Neuronal stem cell (in vitro differentiated cells): Measurements from ENCODE around the gene TYW1.
A peak's percentile ranks its signal among the peaks of the same experiment; 100 is the strongest.
"Not testable (repeated sequence)": the region's sequence is repeated elsewhere in the genome, so short reads cannot be mapped to it uniquely, and the experiment has no call there.

Experiments used
- DNase-seq: peaks from one replicate; pipeline ENCODE4 v3.0.0-alpha.2; 2013; ENCODE audit warnings: low spot score
- H2AFZ ChIP-seq: one replicate; pipeline ENCODE4 v1.6.1; 2013; ENCODE audit warnings: mild to moderate bottlenecking, low read length, inconsistent platforms
- H2AK5ac ChIP-seq: 2 replicates; pipeline ENCODE4 v1.6.1; 2013; ENCODE audit warnings: low read depth, mild to moderate bottlenecking, inconsistent platforms, low read length, moderate library complexity, mixed read lengths
- H2BK120ac ChIP-seq: 2 replicates; pipeline ENCODE4 v1.6.1; 2013; ENCODE audit warnings: low read depth, mild to moderate bottlenecking, inconsistent platforms, low read length, moderate library complexity, mixed read lengths
- H2BK12ac ChIP-seq: one replicate; pipeline ENCODE4 v1.6.1; 2013; ENCODE audit warnings: low read length, inconsistent platforms
- H2BK15ac ChIP-seq: 2 replicates; pipeline ENCODE4 v1.6.1; 2013; ENCODE audit warnings: mild to moderate bottlenecking, low read length, inconsistent platforms, mixed read lengths
- H2BK5ac ChIP-seq: one replicate; pipeline ENCODE4 v1.6.1; 2013; ENCODE audit warnings: inconsistent platforms, mild to moderate bottlenecking, low read length, moderate library complexity
- H3K14ac ChIP-seq: one replicate; pipeline ENCODE4 v1.6.1; 2013; ENCODE audit warnings: low read length, inconsistent platforms
- H3K18ac ChIP-seq: 2 replicates; pipeline ENCODE4 v1.6.1; 2013; ENCODE audit warnings: low read length, inconsistent platforms
- H3K23ac ChIP-seq: 2 replicates; pipeline ENCODE4 v1.6.1; 2013; ENCODE audit warnings: low read depth, mild to moderate bottlenecking, mixed read lengths, low read length, inconsistent platforms; ENCODE audit not compliant: poor library complexity
- H3K27ac ChIP-seq: replicated peaks from 3 replicates; pipeline ENCODE4 v1.5.1; 2013; ENCODE audit warnings: low read length, inconsistent platforms
- H3K27me3 ChIP-seq, 3 experiments: 2 replicates each; pipeline ENCODE4 v1.6.1; 2013; ENCODE audit warnings: low read length in 3 of 3, mild to moderate bottlenecking in 2 of 3, inconsistent platforms in 1 of 3, low read depth in 1 of 3, mixed read lengths in 1 of 3, moderate library complexity in 1 of 3; ENCODE audit not compliant: control insufficient read depth in 3 of 3, insufficient read depth in 3 of 3
- H3K36me3 ChIP-seq, 2 donors: replicated peaks in 1 of 2; 2 replicates each; pipeline ENCODE4 v1.6.1; 2013; ENCODE audit warnings: low read length in 2 of 2; ENCODE audit not compliant: control insufficient read depth in 2 of 2, insufficient read depth in 2 of 2
- H3K4ac ChIP-seq: 2 replicates; pipeline ENCODE4 v1.6.1; 2013; ENCODE audit warnings: inconsistent platforms, mild to moderate bottlenecking, low read length, moderate library complexity
- H3K4me1 ChIP-seq, 2 donors: 1 replicate in 1 of 2; 2 replicates in 1 of 2; pipeline ENCODE4 v1.6.1; 2013; ENCODE audit warnings: low read length in 2 of 2, low read depth in 1 of 2; ENCODE audit not compliant: control insufficient read depth in 2 of 2, insufficient read depth in 1 of 2
- H3K4me2 ChIP-seq: one replicate; pipeline ENCODE4 v1.6.1; 2013; ENCODE audit warnings: mild to moderate bottlenecking, low read length, inconsistent platforms; ENCODE audit not compliant: insufficient read depth, poor library complexity, severe bottlenecking
- H3K4me3 ChIP-seq, 2 donors: 2 replicates each; pipeline ENCODE4 v1.5.1; 2013; ENCODE audit warnings: low read length in 2 of 2, mild to moderate bottlenecking in 2 of 2, inconsistent platforms in 1 of 2, moderate library complexity in 1 of 2
- H3K79me1 ChIP-seq: one replicate; pipeline ENCODE4 v1.6.1; 2013; ENCODE audit warnings: low read depth, mild to moderate bottlenecking, inconsistent platforms, low read length, moderate library complexity
- H3K9ac ChIP-seq: one replicate; pipeline ENCODE4 v1.6.1; 2013; ENCODE audit warnings: mild to moderate bottlenecking, low read depth, low read length, inconsistent platforms; ENCODE audit not compliant: poor library complexity
- H3K9me3 ChIP-seq, 2 donors: replicated peaks in 1 of 2; 2 replicates each; pipeline versions ENCODE3 to v1.6.1; 2013; ENCODE audit warnings: low read length in 2 of 2, mild to moderate bottlenecking in 2 of 2, inconsistent platforms in 1 of 2, low read depth in 1 of 2, mixed read lengths in 1 of 2, moderate library complexity in 1 of 2; ENCODE audit not compliant: control insufficient read depth in 2 of 2, insufficient read depth in 1 of 2
- H4K8ac ChIP-seq: one replicate; pipeline ENCODE4 v1.6.1; 2013; ENCODE audit warnings: low read depth, mild to moderate bottlenecking, inconsistent platforms, low read length, moderate library complexity
- H4K91ac ChIP-seq: one replicate; pipeline ENCODE4 v1.6.1; 2013; ENCODE audit warnings: low read length, low read depth, mild to moderate bottlenecking, inconsistent platforms; ENCODE audit not compliant: poor library complexity
- WGBS, 2 donors: extraction: QIAGEN DNeasy Blood & Tissue Kit; methylation state at CpG; one replicate each; pipeline ENCODE4 v1.1.7; 2013; ENCODE audit warnings: missing lambda C conversion rate in 2 of 2, mixed read lengths in 1 of 2; ENCODE audit not compliant: insufficient read length in 2 of 2, insufficient replicate concordance in 1 of 2; ENCODE audit errors: extremely low coverage in 2 of 2; 5-methylcytosine and 5-hydroxymethylcytosine counted together

Gene TYW1

DNA sequence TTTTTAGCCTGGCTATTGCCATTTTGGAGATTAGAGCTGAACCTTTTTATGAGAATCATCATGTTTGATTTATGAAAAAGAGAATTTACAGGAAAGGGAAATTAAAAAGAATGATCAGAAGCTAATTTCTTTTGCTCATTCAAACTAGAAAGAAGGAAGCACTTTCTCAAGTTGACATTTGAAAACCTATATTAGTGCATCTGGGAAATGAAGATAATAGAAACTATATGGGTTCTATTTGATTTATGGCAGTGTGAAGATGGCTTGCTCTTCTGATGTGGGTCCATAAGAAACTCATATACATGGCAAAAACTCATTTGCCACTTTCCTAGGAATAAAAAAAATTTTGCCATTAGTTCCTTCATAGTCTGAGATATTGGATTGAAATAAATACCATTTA, 152.5 kb downstream of the TYW1 start:
- H3K4me3 ChIP-seq, H3K4ac ChIP-seq, H2BK5ac ChIP-seq, H3K27me3 ChIP-seq, H3K27ac ChIP-seq, H2BK12ac ChIP-seq, H2BK15ac ChIP-seq, H3K9me3 ChIP-seq, H4K91ac ChIP-seq, H3K23ac ChIP-seq, H2BK120ac ChIP-seq, H3K14ac ChIP-seq, H2AK5ac ChIP-seq, H2AFZ ChIP-seq, DNase-seq, H4K8ac ChIP-seq, H3K4me1 ChIP-seq, H3K79me1 ChIP-seq, H3K18ac ChIP-seq, H3K9ac ChIP-seq, H3K4me2 ChIP-seq, H3K36me3 ChIP-seq: not testable (repeated sequence)

DNA sequence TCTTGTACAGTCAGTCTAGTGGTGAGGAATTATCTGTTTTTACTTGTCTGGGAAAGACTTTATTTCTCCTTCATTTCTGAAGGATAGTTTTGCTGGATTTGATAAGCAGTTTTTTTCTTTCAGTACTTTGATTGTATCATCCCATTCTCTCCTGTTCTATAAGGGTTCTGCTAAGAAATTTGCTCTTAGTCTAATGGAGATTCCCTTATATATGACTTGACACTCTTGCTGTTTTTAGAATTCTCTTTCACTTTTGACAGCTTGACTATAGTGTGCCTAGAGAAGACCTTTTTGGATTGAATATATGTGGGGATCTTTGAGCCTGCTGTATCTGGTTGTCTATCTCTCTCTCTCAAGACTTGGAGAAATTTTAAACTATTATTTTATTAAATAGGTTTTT, 157.7 kb downstream of the TYW1 start:
- not testable (repeated sequence) for DNase-seq, H2BK120ac ChIP-seq, H4K91ac ChIP-seq, H3K23ac ChIP-seq, H2BK15ac ChIP-seq, H2AK5ac ChIP-seq, H2BK12ac ChIP-seq, H3K18ac ChIP-seq, H3K4me1 ChIP-seq, H3K27me3 ChIP-seq, H3K4me3 ChIP-seq, H2AFZ ChIP-seq, H3K9me3 ChIP-seq, H2BK5ac ChIP-seq, H3K79me1 ChIP-seq, H4K8ac ChIP-seq, H3K14ac ChIP-seq, H3K36me3 ChIP-seq, H3K27ac ChIP-seq, H3K4me2 ChIP-seq, H3K9ac ChIP-seq, H3K4ac ChIP-seq

DNA sequence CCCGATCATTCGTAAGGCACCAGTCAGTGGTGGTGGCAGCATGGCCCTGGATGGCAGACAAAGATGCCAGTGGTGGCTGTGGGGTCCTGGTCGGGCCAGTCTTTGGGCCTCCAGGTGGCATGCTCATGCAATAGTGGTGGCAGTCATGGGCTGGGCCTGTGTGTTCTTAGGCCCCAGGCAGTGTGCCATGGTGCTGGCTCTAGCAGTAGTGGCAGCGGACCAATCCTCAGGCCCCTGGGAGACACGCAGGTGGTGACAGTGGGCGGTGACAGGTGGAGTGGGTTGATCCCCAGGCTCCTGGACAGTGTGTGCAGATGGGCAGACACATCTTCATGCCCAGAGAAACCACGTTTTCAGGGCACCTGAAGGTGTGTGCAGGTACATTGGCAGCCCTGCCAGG, 159.4 kb downstream of the TYW1 start:
- not testable (repeated sequence) for H3K4me3 ChIP-seq, H3K4ac ChIP-seq, H3K9me3 ChIP-seq, H3K27ac ChIP-seq, H2BK12ac ChIP-seq, H3K23ac ChIP-seq, H2AFZ ChIP-seq, H4K91ac ChIP-seq, H2AK5ac ChIP-seq, H3K18ac ChIP-seq, H4K8ac ChIP-seq, H3K9ac ChIP-seq, H3K36me3 ChIP-seq, H3K79me1 ChIP-seq, H2BK15ac ChIP-seq, H3K4me2 ChIP-seq, DNase-seq, H2BK120ac ChIP-seq, H3K27me3 ChIP-seq, H3K4me1 ChIP-seq, H2BK5ac ChIP-seq
- no CpG with 5 or more reads among the region's 7 CpGs for WGBS, 2 donors
- peak overlapping the region; percentile 21 for H3K14ac ChIP-seq

DNA sequence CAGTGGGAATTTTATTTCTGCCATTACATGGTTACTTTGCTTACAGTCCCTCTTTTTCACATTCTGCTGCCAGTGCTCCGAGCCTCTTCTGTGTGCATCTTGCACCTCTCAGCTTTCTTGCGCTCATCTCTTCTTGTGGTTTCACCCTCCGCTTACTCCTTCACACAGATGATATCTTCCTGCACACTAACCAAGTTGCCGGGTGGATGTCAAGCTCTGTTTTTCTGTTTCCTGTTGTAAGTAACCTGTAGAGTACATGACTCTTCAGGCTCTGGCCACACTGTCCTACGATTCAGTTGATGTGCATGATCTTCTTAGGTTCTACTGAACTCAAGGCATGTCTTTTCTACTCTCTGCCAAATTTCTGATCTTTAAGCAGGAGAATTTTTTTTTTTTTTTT, 166.7 kb downstream of the TYW1 start:
- not testable (repeated sequence) for DNase-seq, H2AFZ ChIP-seq, H4K91ac ChIP-seq, H3K4me1 ChIP-seq, H3K79me1 ChIP-seq, H4K8ac ChIP-seq, H2BK12ac ChIP-seq, H3K9ac ChIP-seq, H2BK5ac ChIP-seq, H3K36me3 ChIP-seq, H2AK5ac ChIP-seq, H3K27ac ChIP-seq, H3K9me3 ChIP-seq, H2BK15ac ChIP-seq, H3K14ac ChIP-seq, H3K23ac ChIP-seq, H2BK120ac ChIP-seq, H3K18ac ChIP-seq, H3K4me2 ChIP-seq, H3K27me3 ChIP-seq, H3K4ac ChIP-seq, H3K4me3 ChIP-seq
- no CpG with 5 or more reads among the region's 5 CpGs for WGBS, 2 donors
